Mesothelial cell of epicardium (in vitro differentiated cells): ENCODE data around the gene NXPH1. TPM values are rescaled to one million over a fixed set of nuclear protein-coding genes. Genes with fewer than 3 reads are reported as not detected.

ENCODE experiments used
- DNase-seq, 2 experiments: peaks; one replicate each; pipeline ENCODE4 v3.0.0; 2021; ENCODE audit warnings: low spot score in 2 of 2; ENCODE audit not compliant: unreplicated experiment in 2 of 2
- H3K27ac Mint-ChIP-seq: 2 replicates; pipeline ENCODE4 v1.8.0; 2021; ENCODE audit warnings: mixed read lengths
- H3K27me3 Mint-ChIP-seq: 2 replicates; pipeline ENCODE4 v1.8.0; 2021; ENCODE audit warnings: low read depth, mixed read lengths
- H3K36me3 Mint-ChIP-seq: 2 replicates; pipeline ENCODE4 v1.8.0; 2021; ENCODE audit warnings: mixed read lengths
- H3K4me1 Mint-ChIP-seq: 2 replicates; pipeline ENCODE4 v1.8.0; 2021; ENCODE audit warnings: mixed read lengths
- H3K4me3 Mint-ChIP-seq: 2 replicates; pipeline ENCODE4 v1.8.0; 2021; ENCODE audit warnings: mild to moderate bottlenecking, moderate library complexity, mixed read lengths
- H3K9me3 Mint-ChIP-seq: 2 replicates; pipeline ENCODE4 v1.8.0; 2021; ENCODE audit warnings: mixed read lengths
- total RNA-seq: library from RNA; stranded (reverse); gene quantifications from 3 replicates; pipeline ENCODE4 v1.2.1, GENCODE V29; 2021
- TF ChIP-seq, protein P1 (sequence below): fragments of 200-600 bp; sonication (generic); IDR thresholded peaks from one replicate; pipeline ENCODE4 v1.5.0; 2021; ENCODE audit warnings: antibody characterized with exemption; ENCODE audit not compliant: unreplicated experiment

NXPH1 gene
- total RNA-seq, 1 donor from 2014 or later: not detected

DNA sequence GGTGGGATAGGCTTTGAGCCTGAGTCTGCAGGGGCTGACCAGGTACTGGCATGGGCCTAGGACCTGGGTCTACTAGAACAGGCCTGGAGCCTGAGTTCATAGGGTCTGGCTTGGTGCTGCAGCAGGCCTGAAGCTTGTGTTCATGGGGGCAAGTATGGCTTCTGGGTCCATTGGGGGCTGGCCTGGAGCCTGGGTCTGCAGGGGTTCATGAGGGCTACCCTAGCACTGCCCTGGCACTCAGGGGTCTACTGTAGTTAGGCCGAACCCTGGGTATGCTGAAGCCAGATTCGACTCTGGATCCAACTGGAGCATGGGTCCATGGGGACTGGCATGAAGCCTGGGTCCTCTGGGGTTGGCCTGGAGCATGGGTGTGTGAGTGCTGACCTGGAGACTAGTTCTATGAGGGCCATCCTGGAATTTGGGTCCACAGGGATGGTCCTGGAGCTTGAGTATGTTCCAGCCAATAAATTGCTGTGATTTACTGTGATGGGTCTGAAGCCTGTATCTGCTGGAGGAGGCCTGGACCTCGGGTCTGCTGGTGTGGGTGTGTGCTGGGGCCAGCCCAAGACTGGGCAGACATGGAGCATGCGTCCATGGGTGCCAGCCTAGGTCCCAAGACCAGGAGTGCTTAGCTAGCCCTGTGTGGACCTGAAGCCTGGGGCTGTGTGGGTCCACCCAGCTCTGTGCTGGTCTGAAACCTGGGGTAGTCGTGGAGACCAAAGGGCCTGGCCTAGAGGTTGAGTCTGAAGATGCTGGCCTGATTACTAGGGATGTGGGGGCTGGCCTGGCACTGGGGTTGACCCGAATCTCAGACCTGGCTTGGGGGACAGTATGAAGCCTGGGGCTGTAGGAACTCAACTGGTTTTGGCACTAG is 235.5 kb downstream of the NXPH1 start:
- Mint-ChIP-seq H3K36me3 (peaks cover 2% of the 10 kb centered on the region), H3K4me1 (no peaks in the 10 kb centered on the region), H3K27ac (no peak overlapping the region), H3K9me3 (peaks cover 17% of the 10 kb centered on the region), H3K4me3 (no peak overlapping the region), H3K27me3 (peaks cover 12% of the 10 kb centered on the region)
- TF ChIP-seq, protein P1, sequence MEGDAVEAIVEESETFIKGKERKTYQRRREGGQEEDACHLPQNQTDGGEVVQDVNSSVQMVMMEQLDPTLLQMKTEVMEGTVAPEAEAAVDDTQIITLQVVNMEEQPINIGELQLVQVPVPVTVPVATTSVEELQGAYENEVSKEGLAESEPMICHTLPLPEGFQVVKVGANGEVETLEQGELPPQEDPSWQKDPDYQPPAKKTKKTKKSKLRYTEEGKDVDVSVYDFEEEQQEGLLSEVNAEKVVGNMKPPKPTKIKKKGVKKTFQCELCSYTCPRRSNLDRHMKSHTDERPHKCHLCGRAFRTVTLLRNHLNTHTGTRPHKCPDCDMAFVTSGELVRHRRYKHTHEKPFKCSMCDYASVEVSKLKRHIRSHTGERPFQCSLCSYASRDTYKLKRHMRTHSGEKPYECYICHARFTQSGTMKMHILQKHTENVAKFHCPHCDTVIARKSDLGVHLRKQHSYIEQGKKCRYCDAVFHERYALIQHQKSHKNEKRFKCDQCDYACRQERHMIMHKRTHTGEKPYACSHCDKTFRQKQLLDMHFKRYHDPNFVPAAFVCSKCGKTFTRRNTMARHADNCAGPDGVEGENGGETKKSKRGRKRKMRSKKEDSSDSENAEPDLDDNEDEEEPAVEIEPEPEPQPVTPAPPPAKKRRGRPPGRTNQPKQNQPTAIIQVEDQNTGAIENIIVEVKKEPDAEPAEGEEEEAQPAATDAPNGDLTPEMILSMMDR: no peak
- DNase-seq: no peak

DNA sequence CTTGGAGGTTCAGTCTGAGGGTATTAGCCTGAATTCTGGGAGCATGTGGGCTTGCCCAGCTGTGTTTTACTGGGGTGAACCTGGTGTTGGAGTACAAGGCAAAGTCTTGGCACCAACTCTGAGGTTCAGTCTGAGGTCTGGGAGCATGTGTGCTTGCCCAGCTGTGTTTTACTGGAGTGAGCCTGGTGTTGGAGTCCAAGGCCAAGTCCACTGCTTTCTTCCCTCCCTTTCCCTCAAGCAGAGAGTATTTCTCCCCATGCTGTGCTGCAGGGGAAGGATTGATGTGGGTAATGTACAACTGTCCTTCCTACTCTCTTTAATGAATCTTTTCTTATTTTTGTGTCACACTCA is 236.1 kb downstream of the NXPH1 start:
- peaks cover 8% of the 10 kb centered on the region for H3K27me3 Mint-ChIP-seq
- no peak overlapping the region for H3K4me3 Mint-ChIP-seq
- no peak overlapping the region for H3K27ac Mint-ChIP-seq
- H3K36me3 Mint-ChIP-seq: peaks cover 2% of the 10 kb centered on the region
- H3K9me3 Mint-ChIP-seq: peaks cover 17% of the 10 kb centered on the region
- no peaks in the 10 kb centered on the region for H3K4me1 Mint-ChIP-seq
- DNase-seq: no peak
- TF ChIP-seq, protein P1: no peak

DNA sequence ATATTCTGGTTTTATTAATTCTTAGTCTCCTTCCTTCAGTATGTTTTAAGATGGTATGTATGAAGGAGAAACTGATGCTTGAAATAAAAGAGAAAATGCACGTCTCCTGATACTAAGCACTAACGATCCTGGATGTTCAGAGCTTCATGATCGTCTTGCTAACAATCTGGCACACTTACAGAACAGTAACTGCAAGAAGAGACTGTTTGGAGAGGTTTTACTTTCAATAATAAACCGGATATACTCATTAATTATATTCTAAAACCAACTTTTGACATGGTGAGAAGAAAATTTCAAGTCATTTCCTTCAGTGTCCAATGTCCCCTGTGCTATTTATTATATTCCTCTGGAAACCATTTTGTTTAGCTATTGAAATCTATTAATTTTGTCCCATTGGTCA is 251.0 kb downstream of the NXPH1 start:
- TF ChIP-seq, protein P1: no peak
- no peak overlapping the region for H3K27ac Mint-ChIP-seq
- peaks cover 6% of the 10 kb centered on the region for H3K9me3 Mint-ChIP-seq
- H3K4me3 Mint-ChIP-seq: no peak overlapping the region
- no peaks in the 10 kb centered on the region for H3K36me3 Mint-ChIP-seq
- H3K4me1 Mint-ChIP-seq: no peaks in the 10 kb centered on the region
- no peak for DNase-seq
- peaks cover 2% of the 10 kb centered on the region for H3K27me3 Mint-ChIP-seq

DNA sequence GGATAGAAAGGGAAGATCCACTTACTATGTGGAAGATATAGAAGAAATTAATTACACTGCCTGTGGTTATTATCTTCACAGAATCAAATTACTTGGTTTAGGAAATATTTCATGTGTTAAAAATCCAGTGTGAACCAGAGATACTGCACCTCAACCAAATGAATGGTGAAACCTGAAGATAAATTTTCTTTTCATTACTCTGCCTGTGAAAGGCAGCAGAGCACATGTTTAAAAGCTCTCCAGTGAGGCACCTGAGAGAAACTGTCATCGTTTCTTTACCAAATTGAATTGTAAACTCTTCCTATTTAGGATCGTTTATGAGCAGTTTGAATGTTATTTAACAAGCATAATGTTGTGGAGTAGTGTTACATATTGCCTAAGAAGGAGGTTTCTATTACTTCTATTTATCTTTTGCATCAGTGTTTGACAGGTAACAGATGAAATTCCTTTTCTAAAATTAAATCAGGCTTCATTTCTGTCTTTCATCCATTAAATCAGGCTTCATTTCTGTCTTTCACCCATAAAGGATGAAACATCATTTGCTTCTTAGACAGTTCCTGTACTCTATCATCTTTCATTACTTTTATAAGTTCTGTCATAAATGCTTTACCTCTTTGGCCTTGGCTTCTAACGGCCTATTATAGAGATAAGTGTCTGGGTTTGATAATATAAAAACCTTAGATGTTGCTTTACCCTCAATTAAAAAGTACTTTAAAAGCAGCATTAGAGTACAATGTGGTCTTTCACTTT is 266.6 kb downstream of the NXPH1 start:
- Mint-ChIP-seq H3K4me1 (peaks cover 7% of the 10 kb centered on the region), H3K27me3 (peaks cover 26% of the 10 kb centered on the region), H3K4me3 (no peak overlapping the region), H3K9me3 (no peaks in the 10 kb centered on the region), H3K27ac (no peak overlapping the region), H3K36me3 (no peaks in the 10 kb centered on the region)
- no peak for DNase-seq
- TF ChIP-seq, protein P1: no peak

DNA sequence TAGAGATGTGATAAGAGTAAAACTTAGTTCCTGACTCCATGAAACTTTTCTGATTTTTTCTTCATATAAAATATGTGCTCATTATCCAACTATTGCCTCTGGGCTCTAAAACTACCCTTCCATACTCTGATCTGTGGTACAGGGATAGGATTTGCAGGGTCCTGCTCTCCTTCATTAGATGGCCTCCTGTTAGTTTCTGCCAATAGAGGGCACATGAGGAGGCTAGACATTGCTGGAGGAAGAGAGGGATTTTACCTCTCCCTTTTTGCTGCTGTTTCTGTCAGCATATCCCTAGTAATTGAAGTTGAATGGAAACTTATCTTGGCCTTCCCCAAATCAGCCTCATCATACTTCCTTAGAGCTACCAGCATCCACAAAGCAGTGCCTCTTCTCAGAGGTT is 269.4 kb downstream of the NXPH1 start:
- H3K27me3 Mint-ChIP-seq: peaks cover 18% of the 10 kb centered on the region
- no peak overlapping the region for H3K27ac Mint-ChIP-seq
- no peak for DNase-seq
- no peaks in the 10 kb centered on the region for H3K9me3 Mint-ChIP-seq
- no peak overlapping the region for H3K4me3 Mint-ChIP-seq
- H3K4me1 Mint-ChIP-seq: peaks cover 7% of the 10 kb centered on the region
- no peaks in the 10 kb centered on the region for H3K36me3 Mint-ChIP-seq
- TF ChIP-seq, protein P1: no peak
